Left ventricle myocardium inferior (tissue), 1 donor: ENCODE data around the gene SLC5A3. TPM values are rescaled to one million over a fixed set of nuclear protein-coding genes. Genes with fewer than 3 reads are reported as not detected.

Experiments used
- DNase-seq: peaks from one replicate; pipeline ENCODE4 v3.0.0-alpha.2; 2020
- H3K27ac ChIP-seq: fragments of 200-600 bp; replicated peaks from 2 replicates; pipeline ENCODE4 v1.8.0; 2021
- H3K27me3 ChIP-seq: fragments of 200-600 bp; 2 replicates; pipeline ENCODE4 v1.8.0; 2021; ENCODE audit warnings: low read depth
- H3K36me3 ChIP-seq: fragments of 200-600 bp; 2 replicates; pipeline ENCODE4 v1.8.0; 2021
- H3K4me1 ChIP-seq: fragments of 200-600 bp; 2 replicates; pipeline ENCODE4 v1.8.0; 2021
- H3K4me3 ChIP-seq: fragments of 200-600 bp; 2 replicates; pipeline ENCODE4 v1.8.0; 2021; ENCODE audit warnings: mild to moderate bottlenecking, moderate library complexity
- H3K9me3 ChIP-seq: fragments of 200-600 bp; replicated peaks from 2 replicates; pipeline ENCODE4 v1.8.0; 2021
- intact Hi-C: fragments of 100-400 bp; cut with micrococcal nuclease; formaldehyde crosslinking; loops from one replicate; pipeline ENCODE4 v1.11.0; 2022
- total RNA-seq: library from RNA; stranded (reverse); fragmentation: NEBNext Ultra II Directional; extraction: Animal tissue kit (Norgen Biotek cat#: 25700); gene quantifications from one replicate; pipeline ENCODE4 v1.2.1, GENCODE V29; 2021
- TF ChIP-seq, protein P1 (sequence below): fragments of 200-600 bp; IDR thresholded peaks from 2 replicates; pipeline ENCODE4 v1.8.0; 2021; ENCODE audit warnings: antibody characterized with exemption, mild to moderate bottlenecking, borderline replicate concordance
- donor health status: DM: no; HTN: yes; CAD: no; lungs with severe emphysema.

Gene SLC5A3
- total RNA-seq, 1 donor from 2014 or later = 4.7 TPM

GRCh38 chr21:34107606-34108005, 34.2 kb downstream of the SLC5A3 start:
- Histone ChIP-seq H3K4me3 (no peak overlapping the region), H3K27me3 (no peaks in the 10 kb centered on the region), H3K36me3 (no peaks in the 10 kb centered on the region), H3K27ac (no peak overlapping the region), H3K4me1 (peaks cover 9% of the 10 kb centered on the region), H3K9me3 (no peaks in the 10 kb centered on the region)
- intact Hi-C loops = no loop called here
- TF ChIP-seq, protein P1, sequence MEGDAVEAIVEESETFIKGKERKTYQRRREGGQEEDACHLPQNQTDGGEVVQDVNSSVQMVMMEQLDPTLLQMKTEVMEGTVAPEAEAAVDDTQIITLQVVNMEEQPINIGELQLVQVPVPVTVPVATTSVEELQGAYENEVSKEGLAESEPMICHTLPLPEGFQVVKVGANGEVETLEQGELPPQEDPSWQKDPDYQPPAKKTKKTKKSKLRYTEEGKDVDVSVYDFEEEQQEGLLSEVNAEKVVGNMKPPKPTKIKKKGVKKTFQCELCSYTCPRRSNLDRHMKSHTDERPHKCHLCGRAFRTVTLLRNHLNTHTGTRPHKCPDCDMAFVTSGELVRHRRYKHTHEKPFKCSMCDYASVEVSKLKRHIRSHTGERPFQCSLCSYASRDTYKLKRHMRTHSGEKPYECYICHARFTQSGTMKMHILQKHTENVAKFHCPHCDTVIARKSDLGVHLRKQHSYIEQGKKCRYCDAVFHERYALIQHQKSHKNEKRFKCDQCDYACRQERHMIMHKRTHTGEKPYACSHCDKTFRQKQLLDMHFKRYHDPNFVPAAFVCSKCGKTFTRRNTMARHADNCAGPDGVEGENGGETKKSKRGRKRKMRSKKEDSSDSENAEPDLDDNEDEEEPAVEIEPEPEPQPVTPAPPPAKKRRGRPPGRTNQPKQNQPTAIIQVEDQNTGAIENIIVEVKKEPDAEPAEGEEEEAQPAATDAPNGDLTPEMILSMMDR = no peak
- DNase-seq = no peak

GRCh38 chr21:34109075-34109474, 35.7 kb downstream of the SLC5A3 start:
- H3K36me3 ChIP-seq = no peaks in the 10 kb centered on the region

GRCh38 chr21:34110594-34111202, 37.3 kb downstream of the SLC5A3 start:
- peaks cover 7% of the 10 kb centered on the region for H3K4me1 ChIP-seq

More at GRCh38 chr21:34109075-34109474, 35.7 kb downstream of the SLC5A3 start:
- no peaks in the 10 kb centered on the region for H3K9me3 ChIP-seq
- DNase-seq = no peak
- no peak overlapping the region for H3K27ac ChIP-seq
- H3K27me3 ChIP-seq = no peaks in the 10 kb centered on the region
- intact Hi-C loops = no loop called here
- TF ChIP-seq, protein P1 = no peak
- H3K4me3 ChIP-seq = no peak overlapping the region
- H3K4me1 ChIP-seq = peaks cover 10% of the 10 kb centered on the region

DNA sequence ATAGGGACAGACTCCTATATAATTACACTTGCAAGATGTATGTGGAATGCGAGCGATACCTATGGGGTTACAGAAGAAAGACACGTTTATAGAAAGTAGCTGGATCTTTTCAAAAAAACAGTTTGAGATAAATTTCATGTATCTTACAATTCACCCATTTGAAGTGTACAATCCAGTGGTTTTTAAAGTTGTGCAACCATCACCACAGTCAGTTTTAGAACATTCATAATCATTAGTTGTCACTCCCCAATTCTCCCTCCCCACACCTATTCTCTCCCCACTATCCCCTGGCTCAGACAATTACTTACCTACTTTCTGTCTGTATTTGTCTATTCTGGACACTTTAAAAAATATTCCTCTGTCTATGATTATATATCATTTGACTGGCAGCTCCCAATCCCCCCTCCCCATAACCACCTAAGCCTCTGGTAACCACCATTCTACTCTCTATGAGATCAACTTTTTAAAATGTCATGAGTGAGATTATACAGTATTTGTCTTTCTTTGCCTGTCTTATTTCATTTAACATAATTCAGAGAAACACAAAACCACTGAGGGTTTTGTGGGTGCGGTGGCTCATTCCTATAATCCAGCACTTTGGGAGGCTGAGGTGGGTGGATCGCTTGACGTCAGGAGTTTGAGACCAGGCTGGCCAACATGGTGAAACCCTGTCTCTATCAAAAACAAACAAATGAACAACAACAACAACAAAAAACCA, 39.1 kb downstream of the SLC5A3 start:
- TF ChIP-seq, protein P1 = no peak
- no peaks in the 10 kb centered on the region for H3K27me3 ChIP-seq
- DNase-seq = no peak
- no peak overlapping the region for H3K27ac ChIP-seq
- no peaks in the 10 kb centered on the region for H3K9me3 ChIP-seq
- H3K4me1 ChIP-seq = peaks cover 7% of the 10 kb centered on the region
- intact Hi-C loops = no loop called here
- H3K36me3 ChIP-seq = no peaks in the 10 kb centered on the region
- no peak overlapping the region for H3K4me3 ChIP-seq

More at GRCh38 chr21:34110594-34111202, 37.3 kb downstream of the SLC5A3 start:
- DNase-seq = no peak
- H3K36me3 ChIP-seq = no peaks in the 10 kb centered on the region
- no peaks in the 10 kb centered on the region for H3K27me3 ChIP-seq
- TF ChIP-seq, protein P1 = no peak
- intact Hi-C loops = no loop called here
- no peak overlapping the region for H3K27ac ChIP-seq
- H3K4me3 ChIP-seq = no peak overlapping the region
- no peaks in the 10 kb centered on the region for H3K9me3 ChIP-seq

GRCh38 chr21:34113842-34114241, 40.5 kb downstream of the SLC5A3 start:
- Histone ChIP-seq H3K27me3 (no peaks in the 10 kb centered on the region), H3K36me3 (no peaks in the 10 kb centered on the region), H3K4me1 (peaks cover 7% of the 10 kb centered on the region), H3K4me3 (no peak overlapping the region), H3K27ac (no peak overlapping the region), H3K9me3 (no peaks in the 10 kb centered on the region)
- intact Hi-C loops = no loop called here
- DNase-seq = no peak
- TF ChIP-seq, protein P1 = no peak
